Measurements from ENCODE around the gene MAG.

MAG gene

GRCh38 chr19:35296644-35297514, 4.9 kb downstream of the MAG start (continued):
- TF ChIP-seq ZNF366 (tag by site-specific recombination; conservative IDR thresholded peaks at IDR 0.05) (no peak), ZNF274 (IDR thresholded peaks at IDR 0.05; ENCODE audit: low read length) (no peak), ZNF274 (tag by site-specific recombination; IDR thresholded peaks at IDR 0.05; ENCODE audit: borderline replicate concordance) (peak; percentile 39), EGR2 (tag by site-specific recombination; IDR thresholded peaks at IDR 0.05; ENCODE audit: low read depth) (peak; percentile 100), PRDM10 (tag by site-specific recombination; IDR thresholded peaks at IDR 0.05) (0 out of 2 replicates have a peak, but pooled peaks have one; percentile 3), ZNF138 (tag by site-specific recombination; IDR thresholded peaks at IDR 0.05; ENCODE audit: borderline replicate concordance) (no peak), ZNF571 (tag by site-specific recombination; IDR thresholded peaks at IDR 0.05) (no peak), ZNF398 (tag by site-specific recombination; IDR thresholded peaks at IDR 0.05) (peak; percentile 34), OVOL3 (tag by site-specific recombination; IDR thresholded peaks at IDR 0.05) (peak; percentile 60; the same call in 1 of the 2 replicates)

- Histone ChIP-seq H3K4me1 (ENCODE audit: control insufficient read depth, insufficient read depth, low read length) (no peaks in the 10 kb centered on the region), H3K27ac (ENCODE audit: extremely low read depth, low read depth, low read length) (no peak overlapping the region), H3K4me3 (ENCODE audit: low read depth, low read length) (no peak overlapping the region), H3K9me3 (ENCODE audit: control insufficient read depth, insufficient read depth, low read depth, low read length) (no peaks in the 10 kb centered on the region), H3K36me3 (ENCODE audit: control insufficient read depth in 2 of 2, insufficient read depth in 1 of 2, low read length in 2 of 2) (no peaks in the 10 kb centered on the region; a peak in 1 of 3 replicates)
- ChIA-PET POLR2A (no interaction called here), CTCF (no interaction called here)
- TF ChIP-seq PRDM1 (tag by site-specific recombination; IDR thresholded peaks at IDR 0.05): no peak
- no peak for TF ChIP-seq ZNF544 (tag by site-specific recombination; IDR thresholded peaks at IDR 0.05)
- no peak for TF ChIP-seq ZNF610 (tag by site-specific recombination; IDR thresholded peaks at IDR 0.05; ENCODE audit: borderline replicate concordance)
- no peak for TF ChIP-seq PRDM10 (tag by site-specific recombination; IDR thresholded peaks at IDR 0.05)
- peak; percentile 19; the same call in 1 of the 2 replicates for TF ChIP-seq AEBP2 (tag by site-specific recombination; IDR thresholded peaks at IDR 0.05; ENCODE audit: borderline replicate concordance)
- 0 out of 2 replicates have a peak, but pooled peaks have one; percentile 0 for TF ChIP-seq ZNF707 (tag by site-specific recombination; IDR thresholded peaks at IDR 0.05)
- TF ChIP-seq MZF1 (tag by site-specific recombination; IDR thresholded peaks at IDR 0.05; ENCODE audit: borderline replicate concordance): no peak
- TF ChIP-seq GLI4 (tag by site-specific recombination; IDR thresholded peaks at IDR 0.05): no peak
- TF ChIP-seq ZNF214 (tag by site-specific recombination; IDR thresholded peaks at IDR 0.05; ENCODE audit: borderline replicate concordance): no peak
- peak; percentile 15 for TF ChIP-seq ZBTB26 (tag by site-specific recombination; optimal IDR thresholded peaks at IDR 0.05)
- TF ChIP-seq OVOL3 (tag by site-specific recombination; IDR thresholded peaks at IDR 0.05): no peak
- TF ChIP-seq ZNF701 (tag by site-specific recombination; IDR thresholded peaks at IDR 0.05): no peak
- no peak for TF ChIP-seq ZBTB8A (tag by site-specific recombination; IDR thresholded peaks at IDR 0.05)
- TF ChIP-seq ZNF202 (tag by site-specific recombination; IDR thresholded peaks at IDR 0.05; ENCODE audit: borderline replicate concordance): peak; percentile 13; the same call in 1 of the 2 replicates
- TF ChIP-seq ZNF354C (tag by site-specific recombination; IDR thresholded peaks at IDR 0.05; ENCODE audit: borderline replicate concordance, low read depth): no peak
- 0 out of 2 replicates have a peak, but pooled peaks have one; percentile 28 for TF ChIP-seq ZNF658 (tag by site-specific recombination; IDR thresholded peaks at IDR 0.05)
Measured at GRCh38 chr19:35297515-35297848, 5.5 kb downstream of the MAG start.
